ENCODE results near the gene GGACT. TPM values are rescaled to one million over a fixed set of nuclear protein-coding genes. Genes with fewer than 3 reads are reported as not detected.

The GGACT gene
- total RNA-seq, 2 donors from 2014 or later: 6.7 to 10.0 TPM

GRCh38 chr13:100523981-100524386, 64.6 kb downstream of the GGACT start:
- Histone ChIP-seq H3K9ac (ENCODE audit: low read depth in 2 of 2, low read length in 2 of 2) (no peak overlapping the region), H3K36me3 (no peaks in the 10 kb centered on the region), H3K4me3 (no peak overlapping the region), H3K4me1 (no peaks in the 10 kb centered on the region), H3K9me3 (no peaks in the 10 kb centered on the region), H3K27me3 (no peaks in the 10 kb centered on the region), H3K27ac (no peak overlapping the region)
- no peak for TF ChIP-seq CTCF (IDR thresholded peaks at IDR 0.05)
- intact Hi-C loops (cut with DNase I): no loop called here
- DNase-seq: no peak

- no peak overlapping the region for H3K9ac ChIP-seq (ENCODE audit: low read depth in 2 of 2, low read length in 2 of 2)
- no peaks in the 10 kb centered on the region for H3K4me1 ChIP-seq
- intact Hi-C loops (cut with DNase I): no loop called here
- no peak for DNase-seq
- TF ChIP-seq CTCF (IDR thresholded peaks at IDR 0.05): no peak
- no peaks in the 10 kb centered on the region for H3K27me3 ChIP-seq
- H3K36me3 ChIP-seq: no peaks in the 10 kb centered on the region
- no peak overlapping the region for H3K27ac ChIP-seq
- H3K9me3 ChIP-seq: no peaks in the 10 kb centered on the region
- H3K4me3 ChIP-seq: no peak overlapping the region
Observed at GRCh38 chr13:100523411-100523810, 65.2 kb downstream of the GGACT start.

- Histone ChIP-seq H3K36me3 (no peaks in the 10 kb centered on the region), H3K4me1 (no peaks in the 10 kb centered on the region), H3K27me3 (no peaks in the 10 kb centered on the region), H3K9ac (ENCODE audit: low read depth in 2 of 2, low read length in 2 of 2) (no peak overlapping the region), H3K4me3 (no peak overlapping the region), H3K27ac (no peak overlapping the region), H3K9me3 (no peaks in the 10 kb centered on the region)
- intact Hi-C loops (cut with DNase I): no loop called here
- no peak for DNase-seq
- no peak for TF ChIP-seq CTCF (IDR thresholded peaks at IDR 0.05)
Observed at GRCh38 chr13:100522618-100523309, 65.8 kb downstream of the GGACT start.

- Histone ChIP-seq H3K27me3 (no peaks in the 10 kb centered on the region), H3K4me3 (no peak overlapping the region), H3K36me3 (no peaks in the 10 kb centered on the region), H3K9me3 (no peaks in the 10 kb centered on the region), H3K27ac (no peak overlapping the region), H3K9ac (ENCODE audit: low read depth in 2 of 2, low read length in 2 of 2) (no peak overlapping the region), H3K4me1 (no peaks in the 10 kb centered on the region)
- TF ChIP-seq CTCF (IDR thresholded peaks at IDR 0.05): no peak
- intact Hi-C loops (cut with DNase I): no loop called here
- DNase-seq: no peak
Observed at GRCh38 chr13:100521851-100522617, 66.6 kb downstream of the GGACT start.

GRCh38 chr13:100520936-100521850, 67.4 kb downstream of the GGACT start:
- H3K4me3 ChIP-seq: no peak overlapping the region
- intact Hi-C loops (cut with DNase I): no loop called here
- no peak for DNase-seq
- H3K9me3 ChIP-seq: no peaks in the 10 kb centered on the region
- H3K36me3 ChIP-seq: no peaks in the 10 kb centered on the region
- no peak for TF ChIP-seq CTCF (IDR thresholded peaks at IDR 0.05)
- H3K27ac ChIP-seq: no peak overlapping the region
- no peak overlapping the region for H3K9ac ChIP-seq (ENCODE audit: low read depth in 2 of 2, low read length in 2 of 2)
- no peaks in the 10 kb centered on the region for H3K27me3 ChIP-seq
- no peaks in the 10 kb centered on the region for H3K4me1 ChIP-seq
